Tibial nerve (tissue), 3 donors: ENCODE measurements around the gene HOXA1.

Experiments
- POLR2A ChIP-seq, 2 donors: fragments of 450-650 bp; IDR thresholded peaks; one replicate each; pipeline ENCODE4 v1.6.1; 2017; ENCODE audit warnings: antibody characterized with exemption in 2 of 2, mild to moderate bottlenecking in 2 of 2, moderate library complexity in 2 of 2
- TF ChIP-seq, protein P1 (sequence below), 5 experiments: fragments of 200-600 bp in 3 of 5; fragments of 450-650 bp in 2 of 5; sonication (generic) in 3 of 5; IDR thresholded peaks; one replicate each; pipeline ENCODE4 v1.5.1; 2016 to 2019; ENCODE audit warnings: antibody characterized with exemption in 5 of 5, mild to moderate bottlenecking in 3 of 5, moderate library complexity in 2 of 5

DNA sequence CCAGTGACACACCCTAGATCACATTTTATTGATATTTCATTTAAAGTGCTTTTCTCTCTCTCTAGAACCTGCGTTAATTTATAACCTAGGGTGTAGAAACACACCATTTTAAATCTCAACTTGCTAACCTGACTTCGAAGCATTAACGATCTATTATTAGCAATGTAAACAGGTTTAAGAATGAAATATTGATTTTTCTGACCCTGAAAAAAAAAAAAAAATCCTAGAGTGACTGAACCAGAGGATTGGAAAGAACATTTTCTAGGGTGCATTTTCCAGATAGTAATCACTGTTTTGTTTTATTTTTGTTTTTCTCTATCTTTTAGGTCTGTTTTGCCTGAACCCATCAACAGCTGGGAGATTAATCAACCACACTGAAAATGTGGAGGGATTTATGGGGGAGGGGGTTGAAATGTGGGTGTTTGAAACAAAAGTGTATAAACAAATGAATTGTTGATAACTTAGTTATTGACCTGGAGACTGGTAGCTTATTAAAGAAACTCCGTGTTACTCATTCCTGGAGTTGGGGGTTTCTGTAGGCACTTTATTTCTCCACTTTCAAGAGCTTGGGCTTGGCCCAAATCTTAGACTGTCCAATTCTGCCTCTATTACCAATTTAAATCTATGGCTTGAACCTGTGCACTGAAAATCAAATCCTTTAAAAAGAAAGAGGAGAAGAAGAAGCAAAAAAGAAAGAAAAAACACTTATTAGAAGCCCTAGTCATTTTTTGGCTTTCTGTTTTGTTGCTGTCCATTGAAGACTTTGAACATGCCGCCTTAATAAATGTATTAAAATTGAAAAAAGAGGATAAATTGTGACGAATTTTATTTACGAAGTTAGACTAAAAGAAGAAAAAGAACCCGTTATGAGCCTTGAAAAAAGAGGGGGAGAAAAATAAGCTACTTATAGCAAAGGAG lies 3.9 kb upstream of the HOXA1 start:
- TF ChIP-seq POLR2A (IDR thresholded peaks at IDR 0.05), result no peak
- TF ChIP-seq, protein P1, sequence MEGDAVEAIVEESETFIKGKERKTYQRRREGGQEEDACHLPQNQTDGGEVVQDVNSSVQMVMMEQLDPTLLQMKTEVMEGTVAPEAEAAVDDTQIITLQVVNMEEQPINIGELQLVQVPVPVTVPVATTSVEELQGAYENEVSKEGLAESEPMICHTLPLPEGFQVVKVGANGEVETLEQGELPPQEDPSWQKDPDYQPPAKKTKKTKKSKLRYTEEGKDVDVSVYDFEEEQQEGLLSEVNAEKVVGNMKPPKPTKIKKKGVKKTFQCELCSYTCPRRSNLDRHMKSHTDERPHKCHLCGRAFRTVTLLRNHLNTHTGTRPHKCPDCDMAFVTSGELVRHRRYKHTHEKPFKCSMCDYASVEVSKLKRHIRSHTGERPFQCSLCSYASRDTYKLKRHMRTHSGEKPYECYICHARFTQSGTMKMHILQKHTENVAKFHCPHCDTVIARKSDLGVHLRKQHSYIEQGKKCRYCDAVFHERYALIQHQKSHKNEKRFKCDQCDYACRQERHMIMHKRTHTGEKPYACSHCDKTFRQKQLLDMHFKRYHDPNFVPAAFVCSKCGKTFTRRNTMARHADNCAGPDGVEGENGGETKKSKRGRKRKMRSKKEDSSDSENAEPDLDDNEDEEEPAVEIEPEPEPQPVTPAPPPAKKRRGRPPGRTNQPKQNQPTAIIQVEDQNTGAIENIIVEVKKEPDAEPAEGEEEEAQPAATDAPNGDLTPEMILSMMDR (IDR thresholded peaks at IDR 0.05), result no peak
